GM12865 (cell line): ENCODE measurements around the gene TLCD3B.

ENCODE experiments used
- DNase-seq: peaks from one replicate; pipeline ENCODE4 v3.0.0; 2010; ENCODE audit warnings: low read depth
- H3K4me3 ChIP-seq: 2 replicates; pipeline ENCODE4 v1.5.1; 2011; ENCODE audit warnings: mild to moderate bottlenecking, low read depth, low read length, control low read depth
- CTCF ChIP-seq: IDR thresholded peaks from 2 replicates; pipeline ENCODE4 v1.5.1; 2011; ENCODE audit warnings: low read length, control low read depth, low read depth, inconsistent platforms; ENCODE audit not compliant: insufficient read depth; ENCODE audit errors: missing control alignments

The TLCD3B gene

GRCh38 chr16:30033270-30033669, 2.2 kb upstream of the TLCD3B start:
- H3K4me3 ChIP-seq: no peak overlapping the region
- no peak for TF ChIP-seq CTCF
- peak; percentile 35 for DNase-seq

GRCh38 chr16:30032083-30032819, 1.2 kb upstream of the TLCD3B start:
- H3K4me3 ChIP-seq: no peak overlapping the region

GRCh38 chr16:30031477-30031918, 427 bp upstream of the TLCD3B start:
- H3K4me3 ChIP-seq: no peak overlapping the region
- DNase-seq: no peak
- no peak for TF ChIP-seq CTCF

More at GRCh38 chr16:30032083-30032819, 1.2 kb upstream of the TLCD3B start:
- DNase-seq: peak; percentile 81
- peak; percentile 79 for TF ChIP-seq CTCF

GRCh38 chr16:30030011-30030685, 923 bp downstream of the TLCD3B start:
- no peak for TF ChIP-seq CTCF
- H3K4me3 ChIP-seq: no peak overlapping the region
- no peak for DNase-seq

GRCh38 chr16:30028438-30029076, 2.5 kb downstream of the TLCD3B start:
- no peak overlapping the region for H3K4me3 ChIP-seq
- no peak for TF ChIP-seq CTCF
- peak; percentile 26 for DNase-seq

GRCh38 chr16:30027588-30028437, 3.3 kb downstream of the TLCD3B start:
- H3K4me3 ChIP-seq: no peak overlapping the region
- DNase-seq: no peak
- TF ChIP-seq CTCF: no peak
